ENCODE results near the gene JAML. TPM values are rescaled to one million over a fixed set of nuclear protein-coding genes. Genes with fewer than 3 reads are reported as not detected.
"Not testable (repeated sequence)": the region's sequence is repeated elsewhere in the genome, so short reads cannot be mapped to it uniquely, and the experiment has no call there.

The JAML gene
- total RNA-seq, 1 donor from 2014 or later: not detected

DNA sequence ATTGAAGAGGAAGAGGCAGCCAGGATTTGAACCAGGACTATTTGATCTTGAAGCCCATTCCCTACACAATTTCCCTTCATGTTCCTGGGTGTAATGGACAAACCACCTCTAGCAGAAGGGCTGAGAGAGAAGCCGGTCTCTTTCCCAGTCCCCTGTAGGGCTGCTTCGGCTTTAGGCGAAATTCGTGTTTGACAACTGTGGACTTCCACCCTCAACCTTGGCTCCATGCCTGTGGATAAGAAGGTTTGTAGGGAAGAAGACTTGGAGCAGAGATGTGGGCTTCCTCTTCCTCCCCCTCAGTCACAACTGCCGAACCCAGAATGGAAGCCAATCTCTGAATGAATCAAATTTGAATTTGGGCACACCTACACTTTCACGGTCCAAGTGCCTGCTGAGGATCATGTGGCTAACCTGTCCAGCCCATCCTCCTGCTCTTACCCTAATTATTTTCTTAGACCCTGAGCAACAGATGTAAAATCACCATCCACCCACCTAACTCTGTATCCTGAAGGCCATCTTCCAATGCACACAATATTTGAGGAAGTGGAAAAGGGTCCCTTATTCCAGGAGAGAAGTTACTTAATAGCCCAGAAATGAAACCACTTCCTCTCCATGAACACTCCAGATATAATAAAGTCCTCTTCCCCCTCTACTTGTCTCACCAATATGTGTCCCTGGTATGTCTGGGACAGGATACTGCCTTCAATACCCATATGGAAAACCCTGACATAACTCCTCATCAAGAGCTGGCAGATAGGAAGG lies 38.3 kb downstream of the JAML start:
- H3K9me3 Mint-ChIP-seq (ENCODE audit: unreplicated experiment): no peaks in the 10 kb centered on the region
- DNase-seq (ENCODE audit: extremely low spot score, unreplicated experiment): no peak
- no peaks in the 10 kb centered on the region for H3K4me1 Mint-ChIP-seq (ENCODE audit: unreplicated experiment)
- H3K27ac Mint-ChIP-seq (ENCODE audit: unreplicated experiment): no peak overlapping the region
- no peaks in the 10 kb centered on the region for H3K36me3 Mint-ChIP-seq (ENCODE audit: unreplicated experiment)
- no peak overlapping the region for H3K4me3 Mint-ChIP-seq (ENCODE audit: unreplicated experiment)
- peaks cover 15% of the 10 kb centered on the region for H3K27me3 Mint-ChIP-seq (ENCODE audit: unreplicated experiment)
- TF ChIP-seq, protein P1, sequence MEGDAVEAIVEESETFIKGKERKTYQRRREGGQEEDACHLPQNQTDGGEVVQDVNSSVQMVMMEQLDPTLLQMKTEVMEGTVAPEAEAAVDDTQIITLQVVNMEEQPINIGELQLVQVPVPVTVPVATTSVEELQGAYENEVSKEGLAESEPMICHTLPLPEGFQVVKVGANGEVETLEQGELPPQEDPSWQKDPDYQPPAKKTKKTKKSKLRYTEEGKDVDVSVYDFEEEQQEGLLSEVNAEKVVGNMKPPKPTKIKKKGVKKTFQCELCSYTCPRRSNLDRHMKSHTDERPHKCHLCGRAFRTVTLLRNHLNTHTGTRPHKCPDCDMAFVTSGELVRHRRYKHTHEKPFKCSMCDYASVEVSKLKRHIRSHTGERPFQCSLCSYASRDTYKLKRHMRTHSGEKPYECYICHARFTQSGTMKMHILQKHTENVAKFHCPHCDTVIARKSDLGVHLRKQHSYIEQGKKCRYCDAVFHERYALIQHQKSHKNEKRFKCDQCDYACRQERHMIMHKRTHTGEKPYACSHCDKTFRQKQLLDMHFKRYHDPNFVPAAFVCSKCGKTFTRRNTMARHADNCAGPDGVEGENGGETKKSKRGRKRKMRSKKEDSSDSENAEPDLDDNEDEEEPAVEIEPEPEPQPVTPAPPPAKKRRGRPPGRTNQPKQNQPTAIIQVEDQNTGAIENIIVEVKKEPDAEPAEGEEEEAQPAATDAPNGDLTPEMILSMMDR (IDR thresholded peaks at IDR 0.05): no peak

GRCh38 chr11:118184784-118185579 lies 39.8 kb downstream of the JAML start:
- Mint-ChIP-seq H3K4me1 (ENCODE audit: unreplicated experiment) (peaks cover 1% of the 10 kb centered on the region), H3K4me3 (ENCODE audit: unreplicated experiment) (no peak overlapping the region), H3K27ac (ENCODE audit: unreplicated experiment) (no peak overlapping the region), H3K9me3 (ENCODE audit: unreplicated experiment) (no peaks in the 10 kb centered on the region), H3K27me3 (ENCODE audit: unreplicated experiment) (peaks cover 15% of the 10 kb centered on the region), H3K36me3 (ENCODE audit: unreplicated experiment) (no peaks in the 10 kb centered on the region)
- TF ChIP-seq, protein P1 (IDR thresholded peaks at IDR 0.05): no peak
- DNase-seq (ENCODE audit: extremely low spot score, unreplicated experiment): no peak

- not testable (repeated sequence) for H3K4me1 Mint-ChIP-seq (ENCODE audit: unreplicated experiment); DNase-seq (ENCODE audit: extremely low spot score, unreplicated experiment); H3K4me3 Mint-ChIP-seq (ENCODE audit: unreplicated experiment); H3K9me3 Mint-ChIP-seq (ENCODE audit: unreplicated experiment); H3K36me3 Mint-ChIP-seq (ENCODE audit: unreplicated experiment); H3K27ac Mint-ChIP-seq (ENCODE audit: unreplicated experiment)
- H3K27me3 Mint-ChIP-seq (ENCODE audit: unreplicated experiment): peaks cover 17% of the 10 kb centered on the region
Observed at GRCh38 chr11:118183691-118184090, 41.1 kb downstream of the JAML start.

DNA sequence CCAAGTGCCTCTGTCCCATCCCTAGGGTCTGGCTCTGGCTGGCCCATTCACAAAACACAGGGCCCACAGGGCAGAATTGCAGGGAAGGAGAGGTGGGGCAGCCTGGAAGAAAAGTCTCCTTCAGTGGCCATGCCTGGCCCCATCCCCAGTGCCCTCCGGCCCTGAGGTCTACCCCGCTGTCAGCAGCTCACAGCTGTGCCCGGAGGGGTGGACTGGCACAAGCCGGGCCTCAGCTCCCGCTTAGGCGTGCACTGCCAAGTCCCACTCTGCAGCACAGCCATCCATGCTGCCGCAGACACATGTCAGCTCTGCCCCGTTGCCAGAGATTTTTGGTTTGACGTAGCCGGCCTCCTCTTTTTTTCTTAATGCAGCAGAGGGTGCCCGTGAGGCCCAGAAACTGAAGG lies 44.5 kb downstream of the JAML start:
- DNase-seq (ENCODE audit: extremely low spot score, unreplicated experiment): no peak
- H3K4me1 Mint-ChIP-seq (ENCODE audit: unreplicated experiment): peaks cover 1% of the 10 kb centered on the region
- no peak overlapping the region for H3K4me3 Mint-ChIP-seq (ENCODE audit: unreplicated experiment)
- peaks cover 30% of the 10 kb centered on the region for H3K27me3 Mint-ChIP-seq (ENCODE audit: unreplicated experiment)
- H3K36me3 Mint-ChIP-seq (ENCODE audit: unreplicated experiment): no peaks in the 10 kb centered on the region
- no peaks in the 10 kb centered on the region for H3K9me3 Mint-ChIP-seq (ENCODE audit: unreplicated experiment)
- TF ChIP-seq, protein P1 (IDR thresholded peaks at IDR 0.05): no peak
- H3K27ac Mint-ChIP-seq (ENCODE audit: unreplicated experiment): no peak overlapping the region

DNA sequence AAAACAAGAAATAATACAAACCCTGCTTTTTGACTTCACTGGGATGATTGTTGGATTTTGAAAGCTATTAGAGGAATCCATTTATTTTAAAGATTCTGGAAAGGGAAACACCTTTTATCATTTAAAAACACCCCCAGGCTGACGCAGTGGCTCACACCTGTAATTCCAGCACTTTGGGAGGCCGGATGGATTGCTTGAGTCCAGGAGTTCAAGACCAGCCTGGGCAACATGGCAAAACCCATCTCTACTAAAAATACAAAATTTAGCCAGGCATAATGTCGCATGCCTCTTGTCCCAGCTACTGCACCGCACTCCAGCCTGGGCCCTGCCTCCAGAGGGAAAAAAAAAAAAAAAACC lies 48.1 kb downstream of the JAML start:
- TF ChIP-seq, protein P1 (IDR thresholded peaks at IDR 0.05): no peak
- H3K36me3 Mint-ChIP-seq (ENCODE audit: unreplicated experiment): no peaks in the 10 kb centered on the region
- H3K4me3 Mint-ChIP-seq (ENCODE audit: unreplicated experiment): no peak overlapping the region
- no peaks in the 10 kb centered on the region for H3K9me3 Mint-ChIP-seq (ENCODE audit: unreplicated experiment)
- H3K27ac Mint-ChIP-seq (ENCODE audit: unreplicated experiment): no peak overlapping the region
- H3K4me1 Mint-ChIP-seq (ENCODE audit: unreplicated experiment): peaks cover 1% of the 10 kb centered on the region
- no peak for DNase-seq (ENCODE audit: extremely low spot score, unreplicated experiment)
- H3K27me3 Mint-ChIP-seq (ENCODE audit: unreplicated experiment): peaks cover 45% of the 10 kb centered on the region
